Dermis blood vessel endothelial cell (primary cell): Measurements from ENCODE around the gene LRRC45. TPM values are rescaled to one million over a fixed set of nuclear protein-coding genes. Genes with fewer than 3 reads are reported as not detected.
"Not testable (repeated sequence)": the region's sequence is repeated elsewhere in the genome, so short reads cannot be mapped to it uniquely, and the experiment has no call there.

Experiments
- DNase-seq: peaks from one replicate; pipeline ENCODE4 v3.0.0; 2010
- total RNA-seq: library from RNA; depleted of rRNA; stranded (reverse); fragments of >200 nt; gene quantifications from 2 replicates; pipeline ENCODE4 v1.2.3, GENCODE V29; 2014

Gene LRRC45
- total RNA-seq, 1 donor from 2014 or later: 15.1 TPM

- no peak for DNase-seq
Measured at GRCh38 chr17:82036634-82037091, 13.6 kb downstream of the LRRC45 start.

- DNase-seq: peak; percentile 98
Measured at GRCh38 chr17:82037092-82037888, 14.2 kb downstream of the LRRC45 start, which contains the start of gene DCXR. Gene DCXR, minus strand, starts transcription at chr17:82037697. Its CDS starts 15 bp downstream, at chr17:82037682.

- DNase-seq: no peak
Measured at GRCh38 chr17:82037889-82038195, 14.7 kb downstream of the LRRC45 start.

GRCh38 chr17:82038796-82039409, 15.8 kb downstream of the LRRC45 start:
- DNase-seq: not testable (repeated sequence)

GRCh38 chr17:82039695-82040299, 16.7 kb downstream of the LRRC45 start:
- DNase-seq: no peak

- no peak for DNase-seq
Measured at GRCh38 chr17:82041144-82041814, 18.2 kb downstream of the LRRC45 start.

GRCh38 chr17:82042649-82043048, 19.5 kb downstream of the LRRC45 start:
- no peak for DNase-seq

GRCh38 chr17:82043507-82043906, 20.4 kb downstream of the LRRC45 start:
- no peak for DNase-seq

- DNase-seq: no peak
Measured at GRCh38 chr17:82045936-82046484, 22.9 kb downstream of the LRRC45 start.

GRCh38 chr17:82046903-82047302, 23.8 kb downstream of the LRRC45 start:
- no peak for DNase-seq

- DNase-seq: no peak
Measured at GRCh38 chr17:82047379-82047778, 24.3 kb downstream of the LRRC45 start.

- DNase-seq: no peak
Measured at GRCh38 chr17:82047914-82048570, 24.9 kb downstream of the LRRC45 start.

- no peak for DNase-seq
Measured at GRCh38 chr17:82048571-82048971, 25.5 kb downstream of the LRRC45 start.

GRCh38 chr17:82049106-82049505, 26.0 kb downstream of the LRRC45 start:
- DNase-seq: no peak

- no peak for DNase-seq
Measured at GRCh38 chr17:82049521-82049971, 26.4 kb downstream of the LRRC45 start.

GRCh38 chr17:82050152-82050760, 27.2 kb downstream of the LRRC45 start:
- no peak for DNase-seq

- DNase-seq: no peak
Measured at GRCh38 chr17:82050761-82051641, 27.9 kb downstream of the LRRC45 start.

- DNase-seq: peak; percentile 59
Measured at GRCh38 chr17:82051776-82052637, 28.9 kb downstream of the LRRC45 start, which contains the start of the genes GPS1 and RFNG. Gene GPS1, plus strand, starts transcription at chr17:82051898. Its CDS starts 34 bp downstream, at chr17:82051932. Gene RFNG, minus strand, starts transcription at chr17:82051811. Its CDS starts 45 bp downstream, at chr17:82051766.

GRCh38 chr17:82052638-82053059, 29.5 kb downstream of the LRRC45 start:
- peak; percentile 18 for DNase-seq
